Pons (tissue), 1 donor: Measurements from ENCODE around the gene TMEM134.

Experiments
- DNase-seq: peaks from one replicate; pipeline ENCODE4 v3.0.0-alpha.2; 2016; ENCODE audit warnings: low spot score

Gene TMEM134

GRCh38 chr11:67458266-67458665 is 10.8 kb downstream of the TMEM134 start:
- DNase-seq = no peak

- DNase-seq = no peak
These were observed 11.6 kb downstream of the TMEM134 start for GRCh38 chr11:67457453-67457852.

GRCh38 chr11:67456068-67456705 is 12.9 kb downstream of the TMEM134 start:
- DNase-seq = no peak

- DNase-seq = no peak
These were observed 14.0 kb downstream of the TMEM134 start, which contains the start of gene CABP4 for GRCh38 chr11:67455054-67455453. TSS of gene CABP4 (plus strand) at chr11:67455354. CDS start at chr11:67455424, 70 bp downstream.

- DNase-seq = no peak
These were observed 15.0 kb downstream of the TMEM134 start for GRCh38 chr11:67453816-67454732.

- DNase-seq = no peak
These were observed 16.7 kb downstream of the TMEM134 start, which contains the start of gene GPR152 for GRCh38 chr11:67452141-67452952. TSS of gene GPR152 (minus strand) at chr11:67452729. CDS start at chr11:67452724, 5 bp downstream.

- no peak for DNase-seq
These were observed 17.4 kb downstream of the TMEM134 start for GRCh38 chr11:67451658-67451976.

- DNase-seq = no peak
These were observed 18.0 kb downstream of the TMEM134 start for GRCh38 chr11:67450796-67451657.

- peak; percentile 52 for DNase-seq
These were observed 19.8 kb downstream of the TMEM134 start for GRCh38 chr11:67449116-67449844.

- DNase-seq = no peak
These were observed 20.8 kb downstream of the TMEM134 start for GRCh38 chr11:67448220-67448609.

- no peak for DNase-seq
These were observed 23.5 kb downstream of the TMEM134 start for GRCh38 chr11:67445515-67445914.

- no peak for DNase-seq
These were observed 26.3 kb downstream of the TMEM134 start for GRCh38 chr11:67442504-67443404.

GRCh38 chr11:67441731-67442351 is 27.2 kb downstream of the TMEM134 start:
- DNase-seq = no peak

- no peak for DNase-seq
These were observed 27.9 kb downstream of the TMEM134 start for GRCh38 chr11:67441098-67441563.

- DNase-seq = no peak
These were observed 28.6 kb downstream of the TMEM134 start for GRCh38 chr11:67440229-67441097.

- no peak for DNase-seq
These were observed 29.5 kb downstream of the TMEM134 start for GRCh38 chr11:67439321-67440228.
